ENCODE data around the gene PPP2R5D.

GRCh38 chr6:43029120-43029519 is 44.8 kb downstream of the PPP2R5D start:
- TF ChIP-seq EZH2 (IDR thresholded peaks at IDR 0.05; ENCODE audit: borderline replicate concordance, low read depth, low read length) = no peak
- TF ChIP-seq NRF1 (conservative IDR thresholded peaks at IDR 0.05 in 1 of 2, IDR thresholded peaks at IDR 0.05 in 1 of 2) = no peak
- TF ChIP-seq TBP (optimal IDR thresholded peaks at IDR 0.05; ENCODE audit: low read depth, low read length) = no peak
- no peak for TF ChIP-seq CTCF (IDR thresholded peaks at IDR 0.05 in 2 of 3, conservative IDR thresholded peaks at IDR 0.05 in 1 of 3; ENCODE audit: insufficient read depth in 2 of 3, low read depth in 1 of 3, low read length in 3 of 3)
- no peak for TF ChIP-seq ZNF639 (CRISPR knock-in tag; conservative IDR thresholded peaks at IDR 0.05 in 1 of 2, IDR thresholded peaks at IDR 0.05 in 1 of 2)
- TF ChIP-seq ZNF695 (CRISPR knock-in tag; IDR thresholded peaks at IDR 0.05) = no peak
- no peak for TF ChIP-seq CEBPB (tag; IDR thresholded peaks at IDR 0.05)
- no peak for TF ChIP-seq ZNF354B (CRISPR knock-in tag; IDR thresholded peaks at IDR 0.05)

Data from K562 (cell line).